ENCODE results near the gene KHDC4. TPM values are rescaled to one million over a fixed set of nuclear protein-coding genes. Genes with fewer than 3 reads are reported as not detected.

KHDC4 gene
- total RNA-seq, 1 experiment from 2014 or later, result 68.8 TPM

DNA sequence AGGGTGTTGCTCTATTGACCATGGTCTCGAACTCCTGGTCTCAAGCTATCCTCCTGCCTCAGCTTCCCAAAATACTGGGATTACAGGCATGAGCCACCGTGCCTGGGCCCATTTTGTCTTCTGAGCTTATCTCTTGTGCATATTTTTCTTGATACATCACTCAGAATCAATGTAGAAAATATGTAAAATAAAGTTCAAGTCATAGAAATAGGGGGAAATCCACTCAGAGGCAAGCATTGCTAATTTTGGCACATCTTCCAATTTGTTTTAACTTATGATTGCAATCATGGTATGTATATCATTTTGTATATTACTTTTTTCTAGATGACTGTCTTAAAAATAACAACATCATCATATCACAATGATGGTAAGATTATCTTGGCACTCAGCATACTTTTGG lies 44.6 kb downstream of the KHDC4 start:
- no peak for DNase-seq
- intact Hi-C loops (cut with micrococcal nuclease; ENCODE audit: unreplicated experiment), result no loop called here
- no peak overlapping the region for H3K27ac ChIP-seq
- no peaks in the 10 kb centered on the region for H3K9me2 ChIP-seq (ENCODE audit: insufficient read depth)
- ChIA-PET POLR2A (ENCODE audit: unreplicated experiment) (no interaction called here), CTCF (no interaction called here)
- TF ChIP-seq, protein P1, sequence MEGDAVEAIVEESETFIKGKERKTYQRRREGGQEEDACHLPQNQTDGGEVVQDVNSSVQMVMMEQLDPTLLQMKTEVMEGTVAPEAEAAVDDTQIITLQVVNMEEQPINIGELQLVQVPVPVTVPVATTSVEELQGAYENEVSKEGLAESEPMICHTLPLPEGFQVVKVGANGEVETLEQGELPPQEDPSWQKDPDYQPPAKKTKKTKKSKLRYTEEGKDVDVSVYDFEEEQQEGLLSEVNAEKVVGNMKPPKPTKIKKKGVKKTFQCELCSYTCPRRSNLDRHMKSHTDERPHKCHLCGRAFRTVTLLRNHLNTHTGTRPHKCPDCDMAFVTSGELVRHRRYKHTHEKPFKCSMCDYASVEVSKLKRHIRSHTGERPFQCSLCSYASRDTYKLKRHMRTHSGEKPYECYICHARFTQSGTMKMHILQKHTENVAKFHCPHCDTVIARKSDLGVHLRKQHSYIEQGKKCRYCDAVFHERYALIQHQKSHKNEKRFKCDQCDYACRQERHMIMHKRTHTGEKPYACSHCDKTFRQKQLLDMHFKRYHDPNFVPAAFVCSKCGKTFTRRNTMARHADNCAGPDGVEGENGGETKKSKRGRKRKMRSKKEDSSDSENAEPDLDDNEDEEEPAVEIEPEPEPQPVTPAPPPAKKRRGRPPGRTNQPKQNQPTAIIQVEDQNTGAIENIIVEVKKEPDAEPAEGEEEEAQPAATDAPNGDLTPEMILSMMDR (conservative IDR thresholded peaks at IDR 0.05), result no peak
- TF ChIP-seq EZH2 (IDR thresholded peaks at IDR 0.05; ENCODE audit: low read depth), result no peak
- no peaks in the 10 kb centered on the region for H3K9me3 ChIP-seq (ENCODE audit: insufficient read depth, low read depth)
- H3K27me3 ChIP-seq (ENCODE audit: insufficient read depth, low read depth), result no peaks in the 10 kb centered on the region
- H3K4me1 ChIP-seq (replicated peaks; ENCODE audit: insufficient read depth), result peaks cover 24% of the 10 kb centered on the region
- no TSS peak for BruUV-seq (replicated peaks)
- H3F3A ChIP-seq (ENCODE audit: insufficient read depth, low read depth), result peaks cover 30% of the 10 kb centered on the region
- no peaks in the 10 kb centered on the region for H3K79me2 ChIP-seq (ENCODE audit: low read depth)
- H3K36me3 ChIP-seq (ENCODE audit: low read depth), result no peaks in the 10 kb centered on the region
- no peak overlapping the region for H2AFZ ChIP-seq
- H3K4me2 ChIP-seq, result no peak overlapping the region
- no peak overlapping the region for H3K4me3 ChIP-seq
- H4K20me1 ChIP-seq (ENCODE audit: insufficient read depth), result no peaks in the 10 kb centered on the region

DNA sequence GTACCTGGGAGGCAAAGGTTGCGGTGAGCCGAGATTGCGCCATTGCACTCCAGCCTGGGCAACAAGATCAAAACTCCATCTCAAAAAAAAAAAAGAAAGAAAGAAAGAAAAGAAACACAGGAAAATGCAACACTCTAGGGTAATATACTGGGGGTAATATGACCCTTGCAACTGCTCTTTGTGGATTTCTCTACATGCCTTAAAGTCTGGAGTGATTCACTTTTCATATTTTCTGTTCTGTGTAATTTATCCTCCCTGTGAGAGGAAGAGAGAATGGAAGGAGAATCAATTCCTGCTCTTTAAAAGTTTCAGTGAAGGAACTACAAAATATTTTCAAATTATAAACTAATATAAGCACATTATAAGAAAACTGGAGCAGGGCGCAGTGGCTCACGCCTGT lies 45.7 kb downstream of the KHDC4 start:
- POLR2A ChIA-PET (ENCODE audit: unreplicated experiment), result no interaction called here
- Histone ChIP-seq H3K9me3 (ENCODE audit: insufficient read depth, low read depth) (no peaks in the 10 kb centered on the region), H3K4me3 (no peak overlapping the region), H4K20me1 (ENCODE audit: insufficient read depth) (no peaks in the 10 kb centered on the region), H3K36me3 (ENCODE audit: low read depth) (no peaks in the 10 kb centered on the region), H3K4me1 (replicated peaks; ENCODE audit: insufficient read depth) (peaks cover 14% of the 10 kb centered on the region), H3K9me2 (ENCODE audit: insufficient read depth) (no peaks in the 10 kb centered on the region), H3K27me3 (ENCODE audit: insufficient read depth, low read depth) (no peaks in the 10 kb centered on the region), H3K27ac (no peak overlapping the region), H2AFZ (no peak overlapping the region), H3K4me2 (no peak overlapping the region), H3F3A (ENCODE audit: insufficient read depth, low read depth) (peaks cover 19% of the 10 kb centered on the region), H3K79me2 (ENCODE audit: low read depth) (no peaks in the 10 kb centered on the region)
- no TSS peak for BruUV-seq (replicated peaks)
- TF ChIP-seq EZH2 (IDR thresholded peaks at IDR 0.05; ENCODE audit: low read depth), result no peak
- TF ChIP-seq, protein P1 (conservative IDR thresholded peaks at IDR 0.05), result no peak
- CTCF ChIA-PET, result no interaction called here
- intact Hi-C loops (cut with micrococcal nuclease; ENCODE audit: unreplicated experiment), result no loop called here
- no peak for DNase-seq

DNA sequence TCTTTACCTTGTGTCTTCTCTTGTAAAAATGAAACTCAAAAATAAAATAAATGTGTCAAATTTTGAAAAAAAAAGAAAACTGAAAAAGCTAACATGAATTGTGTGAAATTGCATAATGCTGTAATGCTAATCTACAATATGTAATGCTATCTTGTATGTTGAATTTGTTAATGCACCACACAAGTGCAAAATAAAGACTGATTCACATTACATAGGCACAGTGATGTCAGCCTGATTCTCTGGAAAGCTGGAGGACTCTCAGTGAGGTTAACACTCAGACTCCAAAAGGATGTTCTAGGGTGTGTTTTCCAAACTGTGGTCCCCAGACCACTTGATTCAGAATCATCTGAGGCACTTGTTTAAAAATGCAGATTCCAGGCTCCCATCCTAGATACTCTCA lies 49.2 kb downstream of the KHDC4 start:
- Histone ChIP-seq H3K79me2 (ENCODE audit: low read depth) (no peaks in the 10 kb centered on the region), H3K36me3 (ENCODE audit: low read depth) (no peaks in the 10 kb centered on the region), H3K4me3 (no peak overlapping the region), H3K4me2 (no peak overlapping the region), H3K27me3 (ENCODE audit: insufficient read depth, low read depth) (no peaks in the 10 kb centered on the region), H3F3A (ENCODE audit: insufficient read depth, low read depth) (no peaks in the 10 kb centered on the region), H3K4me1 (replicated peaks; ENCODE audit: insufficient read depth) (no peaks in the 10 kb centered on the region), H3K9me3 (ENCODE audit: insufficient read depth, low read depth) (no peaks in the 10 kb centered on the region), H3K9me2 (ENCODE audit: insufficient read depth) (no peaks in the 10 kb centered on the region), H2AFZ (no peak overlapping the region), H3K27ac (no peak overlapping the region), H4K20me1 (ENCODE audit: insufficient read depth) (no peaks in the 10 kb centered on the region)
- DNase-seq, result no peak
- TF ChIP-seq, protein P1 (conservative IDR thresholded peaks at IDR 0.05), result no peak
- TF ChIP-seq EZH2 (IDR thresholded peaks at IDR 0.05; ENCODE audit: low read depth), result no peak
- no TSS peak for BruUV-seq (replicated peaks)
- CTCF ChIA-PET, result no interaction called here
- intact Hi-C loops (cut with micrococcal nuclease; ENCODE audit: unreplicated experiment), result no loop called here
- POLR2A ChIA-PET (ENCODE audit: unreplicated experiment), result no interaction called here

Measured in PC-9 (cell line).